Lower leg skin (tissue), 4 donors: ENCODE results near the gene NCBP2L. TPM values are rescaled to one million over a fixed set of nuclear protein-coding genes. Genes with fewer than 3 reads are reported as not detected.

Experiments used
- DNase-seq, 2 donors: peaks; one replicate each; pipeline ENCODE4 v3.0.0-alpha.2; 2019; ENCODE audit warnings: low spot score in 2 of 2
- H3K4me3 ChIP-seq: fragments of 200-600 bp; sonication (generic); 2 replicates; pipeline ENCODE4 v1.5.1; 2017; ENCODE audit warnings: mild to moderate bottlenecking, low read depth; ENCODE audit not compliant: poor library complexity, severe bottlenecking
- CTCF ChIP-seq, 3 donors: fragments of 450-650 bp; IDR thresholded peaks; one replicate each; pipeline ENCODE4 v1.5.1; 2016; ENCODE audit warnings: antibody characterized with exemption in 3 of 3, mild to moderate bottlenecking in 3 of 3, moderate library complexity in 2 of 3
- POLR2A ChIP-seq, 2 donors: fragments of 450-650 bp; IDR thresholded peaks; one replicate each; pipeline ENCODE4 v1.6.1; 2016 to 2017; ENCODE audit warnings: antibody characterized with exemption in 2 of 2, mild to moderate bottlenecking in 1 of 2, moderate library complexity in 1 of 2
- WGBS, 2 donors: methylation state at CpG; one replicate each; pipeline ENCODE4 v1.1.5; 2018; 5-methylcytosine and 5-hydroxymethylcytosine counted together
- intact Hi-C: fragments of 100-400 bp; cut with DNase I; formaldehyde crosslinking; loops from one replicate; pipeline ENCODE4 v1.15.0; 2023; ENCODE audit warnings: low total_unique reads
- total RNA-seq, 4 donors: library from RNA; depleted of rRNA; stranded (reverse); fragments of >200 nt; gene quantifications; one replicate each; pipeline ENCODE4 v1.1.0, GENCODE V29; 2016

Gene NCBP2L
- total RNA-seq, 4 donors from 2014 or later: 0.23 to 0.32 TPM; not detected in 2

- DNase-seq: no peak
- intact Hi-C loops: no loop called here
- 75 to 88% methylated on average over 6 of the region's 6 CpGs for WGBS, 2 donors
These were observed 65.3 kb downstream of the NCBP2L start for GRCh38 chrX:107842715-107843400.

More at GRCh38 chrX:107842715-107843400, 65.3 kb downstream of the NCBP2L start:
- no peak overlapping the region for H3K4me3 ChIP-seq
- TF ChIP-seq CTCF (IDR thresholded peaks at IDR 0.05) (no peak), POLR2A (IDR thresholded peaks at IDR 0.05) (no peak)

Other genes starting within 250 kb of the NCBP2L start
- 10 to 100 TPM in 1 of 4 donors, 1 to 10 TPM in 3; 7.1 to 10.8 (median 8.0) TPM for gene PRPS1, start 149.2 kb upstream of the NCBP2L start, total RNA-seq
- 1,000 to 10,000 TPM in 1 of 4 donors, 100 to 1,000 TPM in 3; 474 to 1,005 (median 756) TPM for gene TSC22D3, start 1.9 kb upstream of the NCBP2L start, total RNA-seq
- 10 to 100 TPM; 50.7 to 61.3 (median 55.6) TPM for gene MID2, start 48.1 kb downstream of the NCBP2L start, total RNA-seq
- not detected for gene TEX13B, start 204.6 kb downstream of the NCBP2L start, total RNA-seq